Measurements from ENCODE around the gene MYO9B. TPM values are rescaled to one million over a fixed set of nuclear protein-coding genes. Genes with fewer than 3 reads are reported as not detected.
A peak's percentile ranks its signal among the peaks of the same experiment; 100 is the strongest.
"Not testable (repeated sequence)": the region's sequence is repeated elsewhere in the genome, so short reads cannot be mapped to it uniquely, and the experiment has no call there.

MYO9B gene
- total RNA-seq, 2 experiments from 2014 or later, result 73.1 to 78.6 TPM

DNA sequence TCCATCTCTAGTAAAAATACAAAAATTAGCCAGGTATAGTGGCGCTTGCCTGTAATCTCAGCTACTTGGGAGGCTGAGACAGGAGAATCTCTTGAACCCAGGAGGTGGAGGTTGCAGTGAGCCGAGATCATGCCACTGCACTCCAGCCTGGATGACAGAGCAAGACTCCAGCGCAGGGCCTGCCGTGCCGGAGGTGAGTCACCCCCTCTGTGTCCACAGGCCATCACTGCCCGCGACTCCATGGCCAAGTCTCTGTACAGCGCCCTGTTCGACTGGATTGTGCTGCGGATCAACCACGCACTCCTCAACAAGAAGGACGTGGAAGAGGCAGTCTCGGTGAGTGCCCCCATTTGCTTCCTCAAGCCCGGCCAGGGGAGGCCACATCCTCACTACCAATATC is 86.6 kb downstream of the MYO9B start:
- intact Hi-C loops (cut with micrococcal nuclease); CTCF ChIA-PET: not testable (repeated sequence)
- peaks cover 41% of the 10 kb centered on the region for H3K36me3 Mint-ChIP-seq (ENCODE audit: low read depth)

DNA sequence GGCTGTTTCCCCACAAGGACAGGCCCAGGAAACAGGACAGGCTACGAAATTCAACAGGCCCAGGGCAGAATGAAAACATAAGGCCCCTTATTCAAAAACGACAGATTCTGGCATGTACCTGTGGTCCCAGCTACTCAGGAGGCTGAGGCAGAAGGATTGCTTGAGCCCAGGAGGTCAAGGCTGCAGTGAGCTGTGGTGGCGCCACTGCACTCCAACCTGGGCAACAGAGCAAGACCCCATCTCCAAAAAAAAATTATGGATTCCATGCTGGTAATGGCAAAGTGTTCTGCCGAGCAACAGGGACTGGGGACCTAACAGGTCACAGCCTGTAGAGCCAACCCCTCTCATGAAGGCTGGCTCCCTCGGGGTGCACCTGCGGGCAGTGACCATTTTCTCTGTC is 87.0 kb downstream of the MYO9B start:
- no peak overlapping the region for H3K27ac Mint-ChIP-seq
- CTCF ChIA-PET, result interaction anchor here (0.9 kb wide), 1 partner anchor 105 kb away, joined by 3 read pairs; the partner anchor contains the start of gene BABAM1
- no peaks in the 10 kb centered on the region for H3K4me1 Mint-ChIP-seq (ENCODE audit: low read depth)
- H3K27me3 Mint-ChIP-seq (ENCODE audit: low read depth), result no peaks in the 10 kb centered on the region
- no peak overlapping the region for H3K4me3 Mint-ChIP-seq
- DNase-seq, result no peak
- intact Hi-C loops (cut with micrococcal nuclease), result no loop called here
- peaks cover 41% of the 10 kb centered on the region for H3K36me3 Mint-ChIP-seq (ENCODE audit: low read depth)
- peaks cover 3% of the 10 kb centered on the region for H3K9me3 Mint-ChIP-seq

More for the DNA sequence above, 86.6 kb downstream of the MYO9B start:
- H3K27me3 Mint-ChIP-seq (ENCODE audit: low read depth); DNase-seq; H3K4me1 Mint-ChIP-seq (ENCODE audit: low read depth); H3K9me3 Mint-ChIP-seq; H3K27ac Mint-ChIP-seq; H3K4me3 Mint-ChIP-seq: not testable (repeated sequence)

DNA sequence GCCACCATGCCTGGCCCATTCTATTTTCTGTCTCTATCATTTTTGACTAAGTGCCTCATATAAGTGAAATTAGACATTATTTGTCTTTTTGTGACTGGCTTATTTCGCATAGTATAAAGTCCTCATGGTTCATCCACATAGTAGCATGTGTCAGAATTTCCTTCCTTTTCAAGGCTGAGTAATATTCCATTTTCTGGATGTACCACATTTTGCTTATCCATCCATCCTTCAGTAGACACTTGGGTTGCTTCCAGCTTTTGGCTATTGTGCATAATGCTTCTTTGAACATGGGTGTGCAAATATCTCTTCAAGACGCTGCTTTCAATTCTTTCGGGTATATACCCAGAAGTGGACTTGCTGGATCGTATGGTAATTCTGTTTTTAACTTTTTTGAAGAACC is 88.1 kb downstream of the MYO9B start:
- no peaks in the 10 kb centered on the region for H3K27me3 Mint-ChIP-seq (ENCODE audit: low read depth)
- no peak overlapping the region for H3K4me3 Mint-ChIP-seq
- H3K4me1 Mint-ChIP-seq (ENCODE audit: low read depth), result no peaks in the 10 kb centered on the region
- H3K9me3 Mint-ChIP-seq, result peaks cover 3% of the 10 kb centered on the region
- no peak for DNase-seq
- intact Hi-C loops (cut with micrococcal nuclease), result no loop called here
- peaks cover 49% of the 10 kb centered on the region for H3K36me3 Mint-ChIP-seq (ENCODE audit: low read depth)
- CTCF ChIA-PET, result interaction anchor here (1.5 kb wide), 1 partner anchor 96 kb away, joined by 3 read pairs; no protein-coding TSS in a partner anchor
- no peak overlapping the region for H3K27ac Mint-ChIP-seq

DNA sequence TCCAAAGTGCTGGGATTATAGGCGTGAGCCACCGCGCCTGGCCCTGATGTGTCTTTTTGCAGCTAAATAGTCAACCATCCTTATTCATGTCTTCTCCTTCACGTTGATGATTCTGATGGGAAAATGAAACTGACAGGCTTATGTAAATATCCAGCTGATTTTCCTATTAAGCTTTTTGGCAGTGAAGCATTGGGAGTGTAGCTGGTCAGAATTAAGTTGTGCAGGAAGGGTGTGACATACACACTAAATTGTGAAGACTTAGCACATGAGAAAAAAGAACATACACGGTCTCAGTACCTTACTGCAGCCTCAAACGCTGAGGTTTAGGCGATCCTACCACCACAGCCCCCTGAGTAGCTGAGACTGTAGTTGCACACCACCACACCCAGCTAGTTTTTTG is 89.1 kb downstream of the MYO9B start:
- Mint-ChIP-seq H3K27me3 (ENCODE audit: low read depth) (no peaks in the 10 kb centered on the region), H3K4me1 (ENCODE audit: low read depth) (no peaks in the 10 kb centered on the region), H3K9me3 (peaks cover 3% of the 10 kb centered on the region), H3K4me3 (no peak overlapping the region), H3K36me3 (ENCODE audit: low read depth) (peaks cover 50% of the 10 kb centered on the region), H3K27ac (no peak overlapping the region)
- no peak for DNase-seq
- intact Hi-C loops (cut with micrococcal nuclease), result no loop called here
- CTCF ChIA-PET, result interaction anchor here (1.5 kb wide), 1 partner anchor 97 kb away, joined by 3 read pairs; no protein-coding TSS in a partner anchor

DNA sequence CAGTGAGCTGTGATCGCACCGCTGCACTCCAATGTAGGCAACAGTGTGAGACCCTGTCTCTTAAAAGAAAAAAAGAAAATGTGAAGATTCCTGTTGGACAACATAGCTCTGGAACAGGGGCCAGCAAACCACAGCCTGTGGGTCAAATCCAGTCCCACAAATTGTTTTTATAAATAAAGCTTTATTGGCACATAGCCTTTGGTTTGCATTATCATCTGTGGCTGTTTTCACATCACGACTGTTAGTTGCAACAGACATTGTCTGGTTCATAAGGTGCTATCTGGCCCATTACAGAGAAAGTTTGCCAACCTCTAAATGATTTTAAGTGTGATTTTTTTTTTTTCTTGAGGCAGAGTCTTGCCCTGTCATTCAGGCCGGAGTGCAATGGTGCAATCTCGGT is 90.1 kb downstream of the MYO9B start:
- Mint-ChIP-seq H3K9me3 (peaks cover 3% of the 10 kb centered on the region), H3K27ac (no peak overlapping the region), H3K4me1 (ENCODE audit: low read depth) (peaks cover under 1% of the 10 kb centered on the region), H3K36me3 (ENCODE audit: low read depth) (peaks cover 49% of the 10 kb centered on the region), H3K4me3 (no peak overlapping the region), H3K27me3 (ENCODE audit: low read depth) (no peaks in the 10 kb centered on the region)
- CTCF ChIA-PET, result interaction anchor here (0.6 to 1.0 kb wide), 2 partner anchors 114 to 445 kb away, joined by 4 to 6 read pairs; no protein-coding TSS in a partner anchor
- no peak for DNase-seq
- intact Hi-C loops (cut with micrococcal nuclease), result no loop called here

DNA sequence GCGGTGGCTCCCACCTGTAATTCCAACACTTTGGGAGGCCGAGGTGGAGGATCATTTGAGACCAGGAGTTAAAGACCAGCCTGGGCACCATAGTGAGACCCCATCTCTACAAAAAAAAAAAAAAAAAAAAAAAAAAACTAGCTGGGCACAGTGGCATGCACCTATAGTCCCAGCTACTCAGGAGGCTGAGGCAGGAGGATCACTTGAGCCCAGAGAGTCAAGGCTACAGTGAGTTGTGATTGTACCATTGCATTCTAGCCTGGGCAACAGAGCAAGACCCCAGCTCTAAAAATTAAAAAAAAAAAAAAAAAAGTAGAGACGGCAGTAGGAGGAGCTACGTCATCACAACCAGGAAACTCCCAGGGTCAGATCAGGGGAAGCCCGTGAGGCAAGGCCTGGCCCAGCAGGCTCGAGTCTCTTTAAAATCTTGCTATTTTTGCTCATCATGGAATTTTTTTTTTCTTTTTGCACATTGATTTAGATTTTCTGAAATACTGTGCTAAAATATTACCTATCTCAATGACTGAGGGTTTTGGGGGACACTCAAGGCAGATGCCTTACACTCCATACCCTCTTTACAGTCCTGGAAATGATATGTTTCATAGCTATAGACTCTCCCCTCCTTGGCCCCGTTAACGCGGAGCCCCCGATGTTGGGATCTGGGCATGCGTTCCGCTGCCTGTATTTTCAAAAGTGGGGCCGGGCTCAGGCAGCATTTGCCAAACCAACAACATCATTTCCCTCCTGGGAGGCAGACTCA is 95.1 kb downstream of the MYO9B start:
- H3K36me3 Mint-ChIP-seq (ENCODE audit: low read depth), result peaks cover 31% of the 10 kb centered on the region
- CTCF ChIA-PET, result no interaction called here
- intact Hi-C loops (cut with micrococcal nuclease), result loop anchor here (1.0 kb wide), 2 partner anchors 45 kb away; partner anchors contain the start of gene USE1
- no peak overlapping the region for H3K4me3 Mint-ChIP-seq
- peaks cover 18% of the 10 kb centered on the region for H3K4me1 Mint-ChIP-seq (ENCODE audit: low read depth)
- no peaks in the 10 kb centered on the region for H3K9me3 Mint-ChIP-seq
- peak overlapping the region; percentile 87 for H3K27ac Mint-ChIP-seq
- H3K27me3 Mint-ChIP-seq (ENCODE audit: low read depth), result no peaks in the 10 kb centered on the region
- DNase-seq, result peak; percentile 76

DNA sequence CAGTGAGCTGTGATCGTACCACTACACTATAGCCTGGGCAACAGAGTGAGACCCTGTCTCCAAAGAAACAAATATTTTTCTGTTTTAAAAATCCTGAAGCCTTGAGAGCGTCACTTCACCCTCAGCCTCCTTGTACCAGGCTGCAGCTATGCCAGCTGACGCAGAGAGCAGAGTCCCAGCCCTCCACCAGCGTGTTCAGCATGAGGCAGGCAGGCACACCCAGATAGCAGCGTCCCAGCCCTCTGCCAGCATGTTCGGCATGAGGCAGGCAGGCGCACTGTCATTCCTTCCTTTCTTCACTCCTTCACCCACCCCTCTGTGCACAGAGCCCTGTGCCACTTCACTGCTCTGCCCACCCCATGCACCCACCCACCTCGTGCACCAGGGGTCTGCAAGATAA is 96.3 kb downstream of the MYO9B start:
- DNase-seq, result no peak
- peaks cover 18% of the 10 kb centered on the region for H3K4me1 Mint-ChIP-seq (ENCODE audit: low read depth)
- no peaks in the 10 kb centered on the region for H3K9me3 Mint-ChIP-seq
- peak overlapping the region; percentile 87 for H3K27ac Mint-ChIP-seq
- peaks cover 32% of the 10 kb centered on the region for H3K36me3 Mint-ChIP-seq (ENCODE audit: low read depth)
- no peaks in the 10 kb centered on the region for H3K27me3 Mint-ChIP-seq (ENCODE audit: low read depth)
- intact Hi-C loops (cut with micrococcal nuclease), result no loop called here
- H3K4me3 Mint-ChIP-seq, result no peak overlapping the region
- CTCF ChIA-PET, result no interaction called here

DNA sequence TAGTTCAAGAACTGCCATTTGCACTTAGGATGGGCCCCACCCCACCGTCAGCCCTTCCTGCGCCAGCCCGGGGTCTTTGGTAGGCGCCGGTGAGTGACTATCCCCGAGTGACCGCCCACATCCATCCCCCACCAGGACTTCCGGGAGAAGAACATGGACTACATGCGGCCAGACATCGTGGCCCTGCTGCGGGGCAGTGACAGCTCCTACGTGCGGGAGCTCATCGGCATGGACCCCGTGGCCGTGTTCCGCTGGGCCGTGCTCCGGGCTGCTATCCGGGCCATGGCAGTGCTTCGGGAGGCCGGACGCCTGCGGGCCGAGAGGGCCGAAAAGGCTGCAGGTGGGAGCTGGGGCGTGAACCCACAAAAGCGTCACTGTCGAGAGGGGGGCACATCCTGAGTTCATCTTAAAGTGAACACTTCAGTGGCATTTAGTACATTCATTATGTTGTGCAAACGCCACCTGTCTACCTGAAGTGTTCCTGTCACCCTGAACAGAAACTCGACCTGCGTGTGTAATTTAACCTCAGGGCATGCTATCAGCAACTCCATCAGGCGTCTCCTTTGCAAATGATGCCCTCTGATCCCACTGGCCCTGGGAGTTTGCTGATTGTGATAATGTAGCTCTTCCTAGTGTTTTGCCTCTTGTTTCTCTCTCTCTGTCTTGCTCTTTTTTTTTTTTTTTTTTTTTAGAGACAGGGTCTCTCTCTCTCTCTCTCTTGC is 97.2 kb downstream of the MYO9B start:
- DNase-seq, result no peak
- Mint-ChIP-seq H3K9me3 (no peaks in the 10 kb centered on the region), H3K27ac (peak overlapping the region; percentile 72)

DNA sequence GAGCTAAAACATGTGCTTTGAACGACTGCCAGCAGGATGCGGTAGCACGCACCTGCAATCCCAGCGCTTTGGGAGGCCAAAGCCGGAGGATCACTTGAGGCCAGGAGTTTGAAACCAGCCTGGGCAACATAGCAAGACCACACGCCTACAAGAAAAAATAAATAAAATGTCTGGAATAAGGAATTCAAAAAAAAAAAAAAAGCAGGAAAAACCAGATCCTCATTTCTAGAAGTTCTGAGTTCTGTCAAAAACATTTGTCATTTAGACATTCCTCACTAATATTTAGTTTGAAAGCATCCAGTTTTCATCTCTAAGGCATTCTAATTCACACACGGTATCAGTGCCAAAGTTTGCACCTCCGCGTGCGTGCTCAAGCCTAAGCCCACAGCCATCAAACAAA is 102.7 kb downstream of the MYO9B start:
- intact Hi-C loops (cut with micrococcal nuclease), result no loop called here
- peaks cover 9% of the 10 kb centered on the region for H3K4me1 Mint-ChIP-seq (ENCODE audit: low read depth)
- H3K9me3 Mint-ChIP-seq, result no peaks in the 10 kb centered on the region
- DNase-seq, result no peak
- H3K36me3 Mint-ChIP-seq (ENCODE audit: low read depth), result peaks cover 20% of the 10 kb centered on the region
- CTCF ChIA-PET, result interaction anchor here (0.6 kb wide), 1 partner anchor 170 kb away, joined by 4 read pairs; no protein-coding TSS in a partner anchor
- H3K27me3 Mint-ChIP-seq (ENCODE audit: low read depth), result no peaks in the 10 kb centered on the region
- no peak overlapping the region for H3K4me3 Mint-ChIP-seq
- H3K27ac Mint-ChIP-seq, result no peak overlapping the region

More for the DNA sequence above, 97.2 kb downstream of the MYO9B start:
- CTCF ChIA-PET, result no interaction called here
- intact Hi-C loops (cut with micrococcal nuclease), result no loop called here
- H3K4me3 Mint-ChIP-seq, result no peak overlapping the region
- H3K27me3 Mint-ChIP-seq (ENCODE audit: low read depth), result no peaks in the 10 kb centered on the region
- peaks cover 18% of the 10 kb centered on the region for H3K4me1 Mint-ChIP-seq (ENCODE audit: low read depth)
- peaks cover 32% of the 10 kb centered on the region for H3K36me3 Mint-ChIP-seq (ENCODE audit: low read depth)

DNA sequence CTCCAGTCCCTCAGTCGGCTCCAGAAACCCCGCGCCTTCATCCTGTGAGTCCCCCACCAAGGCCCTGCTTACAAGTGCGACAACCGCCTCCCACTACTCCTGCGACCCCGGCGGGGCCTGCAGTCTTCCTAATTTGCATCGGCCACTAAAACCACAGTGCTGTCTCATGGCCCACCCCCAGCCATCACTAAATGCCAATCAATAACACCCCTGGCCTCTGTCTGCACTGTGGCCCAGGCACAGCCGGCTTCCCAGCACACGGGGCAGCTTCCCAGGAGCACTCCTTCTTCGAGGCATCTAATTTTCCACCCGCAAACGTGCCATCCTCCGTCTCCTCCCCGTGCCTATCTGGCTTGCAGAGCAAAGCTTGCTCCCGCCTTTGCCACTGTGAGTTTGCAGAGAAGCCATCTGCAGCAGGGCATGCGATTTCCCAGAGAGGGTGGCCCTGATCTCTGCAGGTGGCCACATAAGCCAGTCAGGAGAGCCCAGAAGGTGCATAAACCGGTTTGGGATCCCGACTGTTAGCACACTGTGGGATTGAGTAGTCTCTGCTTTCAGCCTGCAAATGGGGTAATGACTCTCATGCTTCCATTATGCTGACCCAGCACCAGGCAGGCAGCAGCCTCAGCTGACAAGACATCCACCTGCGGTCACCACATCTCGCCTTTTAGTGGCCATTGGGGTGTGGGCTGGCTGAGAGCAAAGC is 105.6 kb downstream of the MYO9B start:
- Mint-ChIP-seq H3K9me3 (no peaks in the 10 kb centered on the region), H3K36me3 (ENCODE audit: low read depth) (peaks cover 21% of the 10 kb centered on the region), H3K4me3 (no peak overlapping the region), H3K4me1 (ENCODE audit: low read depth) (peaks cover 19% of the 10 kb centered on the region), H3K27me3 (ENCODE audit: low read depth) (no peaks in the 10 kb centered on the region), H3K27ac (peak overlapping the region; percentile 53)
- intact Hi-C loops (cut with micrococcal nuclease), result loop anchor here (5.0 kb wide), 1 partner anchor 56 kb away; no protein-coding TSS in a partner anchor
- CTCF ChIA-PET, result no interaction called here
- no peak for DNase-seq

DNA sequence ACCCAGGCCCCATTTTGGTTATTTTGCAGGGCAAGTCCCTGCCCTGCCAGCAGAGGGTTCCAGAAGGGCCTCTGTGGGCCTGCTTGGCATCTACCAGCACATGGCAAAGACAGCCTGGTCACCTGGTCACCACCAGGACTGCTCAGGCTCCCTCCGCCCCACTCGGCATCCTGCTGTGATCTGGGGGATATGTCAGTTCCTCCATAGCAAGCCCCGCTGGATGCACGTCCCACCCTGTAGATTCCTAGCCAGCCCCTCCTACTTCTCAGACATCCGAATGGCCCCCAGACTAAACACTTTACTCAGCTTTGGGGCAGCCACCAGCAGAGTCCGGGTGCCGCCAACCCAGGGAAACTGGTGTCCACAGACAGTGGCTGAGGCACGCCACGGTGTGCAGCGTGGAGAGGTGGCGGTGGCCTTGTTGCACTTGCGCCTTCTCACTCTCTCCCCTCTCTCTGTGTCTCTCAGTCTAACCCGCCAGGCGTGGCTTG is 107.7 kb downstream of the MYO9B start:
- CTCF ChIA-PET, result interaction anchor here (0.6 to 1.3 kb wide), 7 partner anchors 32 to 150 kb away, joined by 3 to 5 read pairs (median 3); partner anchors contain the start of gene USE1
- Mint-ChIP-seq H3K27ac (peak overlapping the region; percentile 84), H3K9me3 (no peaks in the 10 kb centered on the region), H3K36me3 (ENCODE audit: low read depth) (peaks cover 16% of the 10 kb centered on the region), H3K27me3 (ENCODE audit: low read depth) (no peaks in the 10 kb centered on the region), H3K4me3 (peak overlapping the region; percentile 66), H3K4me1 (ENCODE audit: low read depth) (peaks cover 19% of the 10 kb centered on the region)
- peak; percentile 45 for DNase-seq
- intact Hi-C loops (cut with micrococcal nuclease), result loop anchor here (5.0 kb wide), 1 partner anchor 54 kb away; no protein-coding TSS in a partner anchor
